EL (cell line): ENCODE measurements around the gene FRMD4A.

ENCODE experiments used
- DNase-seq: peaks from one replicate; pipeline ENCODE4 v3.0.0-alpha.2; 2016

Gene FRMD4A

DNA sequence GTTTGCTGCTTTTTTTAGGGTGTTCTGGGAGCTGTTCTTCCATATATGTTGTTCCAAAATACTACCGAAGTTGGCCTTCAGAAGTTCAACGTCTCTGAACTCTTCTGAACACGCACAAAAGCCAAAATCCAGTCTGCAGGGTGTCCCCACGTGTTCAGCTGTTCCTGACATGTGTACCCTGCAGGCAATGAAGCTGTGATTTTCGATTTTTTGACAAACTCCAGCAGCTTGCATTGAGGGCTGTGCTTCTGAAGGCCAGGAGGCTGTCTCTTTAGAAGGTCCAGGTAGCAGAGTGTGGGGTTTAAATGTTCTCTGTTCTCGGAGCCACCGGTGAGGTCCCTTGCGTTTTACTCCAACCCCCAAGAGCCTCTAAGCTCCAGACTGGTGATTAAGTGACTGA is 598.9 kb downstream of the FRMD4A start:
- no peak for DNase-seq

DNA sequence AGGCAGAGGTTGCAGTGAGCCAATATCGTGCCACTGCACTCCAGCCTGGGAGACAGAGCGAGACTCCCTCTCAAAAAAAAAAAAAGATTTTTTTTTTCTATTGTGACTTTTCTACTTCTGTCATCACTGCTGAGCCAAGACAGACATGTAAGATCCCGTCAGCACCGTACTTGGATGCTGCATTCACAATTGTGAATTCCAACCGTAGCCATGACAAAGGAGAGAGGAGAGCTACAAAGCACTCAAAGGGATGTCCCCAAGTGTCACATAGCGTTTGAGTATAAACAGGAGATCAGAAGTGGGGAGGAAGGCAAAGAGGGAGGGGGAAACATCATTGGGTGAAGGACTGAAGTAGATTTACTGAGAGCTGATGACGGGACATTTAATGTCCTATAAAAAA is 599.8 kb downstream of the FRMD4A start:
- DNase-seq = no peak

DNA sequence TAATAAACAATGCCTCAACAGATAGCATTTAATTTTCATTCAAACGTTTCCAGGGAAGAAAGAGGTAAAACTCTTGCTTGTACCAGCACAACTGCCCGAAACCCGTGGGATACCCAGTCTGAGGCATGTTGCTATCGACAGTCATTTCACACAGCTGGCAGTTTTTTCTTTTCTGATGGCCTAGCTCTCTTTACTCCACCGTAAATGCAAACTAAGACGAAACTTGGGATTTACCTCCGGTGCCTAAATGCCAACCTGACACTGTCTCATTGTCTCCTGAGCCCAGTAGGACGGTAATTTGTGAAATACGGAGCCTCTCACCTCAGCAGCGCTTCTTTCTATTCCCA is 600.4 kb downstream of the FRMD4A start:
- no peak for DNase-seq

DNA sequence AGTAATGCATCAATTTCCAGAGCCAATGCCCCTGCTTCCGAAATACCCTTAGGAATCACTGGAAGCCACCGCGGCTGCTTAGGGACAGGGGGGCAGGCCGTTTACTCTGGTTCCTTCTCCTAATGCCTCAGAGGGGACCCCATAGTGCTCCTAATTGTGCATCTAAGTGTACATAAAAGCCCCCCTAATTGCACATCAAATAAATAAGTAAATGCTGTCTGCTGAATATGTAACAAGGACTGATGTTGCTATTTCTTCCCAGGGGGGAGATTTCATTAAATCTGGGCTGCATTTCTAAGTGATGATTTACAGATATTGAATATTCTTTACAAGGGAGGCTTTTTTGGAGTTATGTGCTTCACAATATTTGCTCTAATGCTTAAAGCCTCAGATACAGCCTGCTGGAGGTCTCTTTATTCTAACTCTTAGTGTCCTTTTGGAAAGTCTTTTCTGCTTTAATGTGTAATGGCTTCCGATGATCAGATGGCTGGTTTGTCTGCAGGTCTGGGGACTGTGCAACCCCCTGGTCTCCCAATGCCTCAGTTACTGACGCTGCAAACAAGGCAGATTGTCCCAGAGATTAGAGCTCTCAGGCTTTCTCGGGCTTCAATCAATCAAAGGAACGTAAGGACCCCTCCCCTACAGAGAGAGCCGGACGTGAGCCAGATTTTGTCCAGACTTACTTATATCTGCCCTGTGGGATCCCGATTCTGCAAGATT is 601.0 kb downstream of the FRMD4A start:
- no peak for DNase-seq

DNA sequence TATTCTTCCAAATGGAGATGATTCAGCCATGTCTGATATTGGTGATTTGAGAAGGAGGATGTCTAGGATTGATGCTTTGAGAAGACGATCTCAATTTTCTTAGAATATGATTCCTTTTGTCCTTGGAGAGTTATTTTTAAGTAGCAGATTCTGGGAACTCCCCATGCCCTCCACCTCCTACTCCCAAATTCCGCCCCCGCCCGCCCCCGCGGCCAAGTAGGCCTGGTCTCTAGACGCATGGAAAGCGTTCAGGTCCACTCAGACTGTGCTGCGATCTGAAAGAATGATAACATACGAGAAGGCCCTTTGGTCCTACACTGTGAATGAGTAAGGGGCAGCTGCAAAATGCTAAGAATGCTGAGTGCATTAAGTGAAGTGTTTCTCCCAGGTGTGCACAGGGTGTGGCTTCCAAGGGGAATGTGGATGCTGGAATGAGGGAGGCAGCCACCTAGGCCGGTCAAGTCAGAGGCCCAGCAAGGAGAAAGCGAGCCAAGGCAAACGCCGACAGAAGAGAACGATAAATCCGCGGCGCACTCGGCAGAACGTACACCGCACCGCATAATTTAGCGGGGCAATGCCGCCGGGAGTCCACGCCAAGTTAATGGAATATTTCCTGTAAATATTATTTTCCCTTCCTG is 601.7 kb downstream of the FRMD4A start:
- DNase-seq = no peak

DNA sequence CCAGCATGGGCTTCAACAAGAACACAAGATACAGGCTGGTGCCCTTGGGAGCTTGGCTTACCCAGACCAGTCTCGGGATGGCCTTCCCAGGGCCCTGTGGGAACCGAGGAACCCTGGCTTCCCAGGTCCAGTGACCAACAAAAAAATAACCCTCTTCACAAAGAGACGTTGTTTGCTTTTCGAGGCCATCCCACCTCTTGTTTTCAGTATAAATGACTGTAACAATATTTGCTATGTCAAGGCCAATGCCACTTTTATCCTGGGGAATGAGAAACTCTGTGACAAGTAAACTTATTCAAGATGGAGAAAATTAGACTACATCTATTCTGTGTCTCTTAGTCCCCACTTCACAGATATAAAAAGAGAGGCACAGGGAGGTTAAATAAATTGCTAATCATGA is 605.1 kb downstream of the FRMD4A start:
- no peak for DNase-seq

DNA sequence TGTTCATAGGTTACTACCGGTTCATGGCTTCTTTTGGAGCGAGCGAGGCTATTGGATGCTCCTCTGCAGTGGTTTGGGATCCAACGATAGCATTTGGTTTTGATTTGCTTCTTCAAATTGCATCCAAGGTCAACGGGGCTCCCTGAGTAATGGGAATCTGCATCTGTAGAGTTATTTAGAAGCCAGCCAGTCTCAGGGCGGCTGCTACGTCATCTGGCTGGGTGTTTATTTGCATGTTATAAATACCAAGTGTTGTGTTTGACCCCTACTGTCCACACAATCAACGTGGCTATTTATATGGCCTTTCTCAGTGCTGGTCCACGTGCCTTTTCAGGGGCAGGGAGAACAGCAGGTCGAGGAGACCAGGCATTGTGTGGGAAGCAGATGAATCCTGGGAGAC is 606.2 kb downstream of the FRMD4A start:
- no peak for DNase-seq

DNA sequence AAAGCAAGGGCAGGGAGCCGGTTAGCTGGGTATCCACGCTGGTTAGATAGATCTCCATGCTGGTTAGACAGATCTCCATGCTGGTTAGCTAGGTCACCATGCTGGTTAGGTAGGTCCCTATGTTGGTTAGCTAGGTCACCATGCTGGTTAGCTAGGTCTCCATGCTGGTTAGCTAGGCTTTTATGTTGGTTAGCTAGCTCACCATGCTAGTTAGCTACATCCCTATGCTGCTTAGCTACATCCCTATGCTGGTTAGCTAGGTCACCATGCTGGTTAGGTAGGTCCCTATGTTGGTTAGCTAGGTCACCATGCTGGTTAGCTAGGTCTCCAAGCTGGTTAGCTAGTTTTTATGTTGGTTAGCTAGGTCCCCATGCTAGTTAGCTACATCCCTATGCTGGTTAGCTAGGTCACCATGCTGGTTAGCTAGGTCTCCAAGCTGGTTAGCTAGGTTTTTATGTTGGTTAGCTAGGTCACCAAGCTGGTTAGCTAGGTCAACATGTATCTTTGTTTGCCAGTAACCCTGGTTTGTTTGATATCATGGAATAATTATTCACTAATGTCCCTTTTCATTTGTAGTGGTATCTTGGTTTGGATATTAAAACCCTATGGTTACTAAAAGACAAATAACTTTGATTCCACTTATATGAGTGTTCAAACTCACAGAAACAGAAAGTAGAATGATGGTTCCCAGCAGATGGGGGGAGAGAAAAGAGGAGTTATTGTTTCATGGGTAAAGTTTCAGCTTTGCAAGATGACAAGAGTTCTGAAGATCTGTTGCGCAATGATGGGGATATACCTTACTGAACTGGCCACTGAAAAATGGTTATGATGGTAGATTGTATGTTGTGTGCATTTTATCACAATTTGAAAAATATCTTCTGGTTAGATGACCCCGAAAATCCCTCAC is 607.7 kb downstream of the FRMD4A start:
- DNase-seq = no peak

DNA sequence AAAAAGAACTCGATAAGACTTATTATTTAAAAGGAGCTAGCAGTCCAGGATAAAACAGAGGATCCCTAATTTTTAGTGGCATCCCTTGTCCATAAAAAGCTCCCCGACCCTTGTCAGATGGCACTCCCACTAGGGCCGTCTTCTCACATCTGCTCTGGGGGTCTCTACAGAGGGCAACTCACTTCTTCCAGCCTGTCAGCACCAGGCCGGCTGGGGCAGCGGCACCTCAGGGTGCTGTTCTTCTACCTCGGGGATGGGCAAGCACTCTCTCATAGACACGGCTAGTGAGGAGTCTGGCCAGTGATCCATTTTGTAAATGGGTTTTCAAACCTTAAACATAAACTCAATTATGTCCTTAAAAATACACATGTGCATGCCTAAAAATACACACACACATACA is 609.2 kb downstream of the FRMD4A start:
- DNase-seq = no peak

DNA sequence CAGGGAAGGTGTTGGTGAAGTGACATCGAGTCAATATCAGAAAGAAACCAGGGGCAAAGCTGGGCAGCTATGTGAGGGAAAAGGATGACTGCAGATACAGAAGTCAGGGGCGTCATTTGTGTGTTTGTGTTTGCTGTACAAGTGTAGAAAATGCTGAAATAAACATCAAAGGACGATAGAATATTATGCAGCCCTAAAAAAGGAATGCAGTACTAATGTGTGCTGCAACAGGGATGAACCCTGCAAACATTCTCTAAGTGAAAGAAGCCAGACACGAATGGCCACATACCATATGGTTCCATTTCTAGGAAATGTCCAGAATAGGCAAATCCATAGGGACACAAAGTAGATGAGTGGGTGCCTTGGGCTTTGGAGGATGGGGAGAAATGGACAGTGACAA is 610.0 kb downstream of the FRMD4A start:
- DNase-seq = no peak

DNA sequence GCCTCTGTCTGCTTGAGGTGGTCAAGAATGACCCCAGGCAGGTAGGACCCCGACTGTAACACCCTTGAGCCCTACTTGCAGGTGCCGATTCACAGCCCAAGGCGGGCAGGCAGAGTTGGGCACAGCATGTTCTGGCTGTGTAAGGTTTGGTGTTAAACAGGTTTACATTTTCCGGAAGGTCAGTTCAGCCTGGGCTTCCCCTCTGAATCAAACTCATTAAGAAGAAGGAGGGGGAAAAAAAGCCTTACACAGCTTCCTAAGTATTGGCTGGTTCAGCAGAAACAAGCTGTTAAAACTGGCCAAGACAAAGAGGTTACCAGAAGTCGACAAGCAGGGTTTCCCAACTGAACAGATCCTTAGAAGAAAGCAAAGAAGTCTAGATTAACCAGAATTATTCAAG is 611.3 kb downstream of the FRMD4A start:
- no peak for DNase-seq

DNA sequence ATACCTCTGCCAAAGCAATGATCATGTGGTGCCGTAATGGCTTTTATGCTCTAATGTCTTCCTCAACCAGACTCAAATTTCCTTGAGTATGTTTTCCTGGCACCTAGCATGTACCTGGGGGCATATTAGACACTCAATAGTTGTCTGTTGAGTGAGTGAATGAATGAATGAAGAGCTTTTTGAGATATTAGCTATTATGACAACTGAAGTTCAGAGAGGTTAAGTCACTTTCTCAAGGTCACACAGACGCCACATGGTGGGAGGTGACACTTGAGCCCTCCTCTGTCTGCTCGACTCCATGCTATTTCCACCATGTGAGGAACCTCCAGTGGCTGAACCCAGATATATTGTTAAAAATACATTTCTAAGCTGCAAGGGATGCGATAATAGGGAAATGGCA is 611.9 kb downstream of the FRMD4A start:
- DNase-seq = no peak

DNA sequence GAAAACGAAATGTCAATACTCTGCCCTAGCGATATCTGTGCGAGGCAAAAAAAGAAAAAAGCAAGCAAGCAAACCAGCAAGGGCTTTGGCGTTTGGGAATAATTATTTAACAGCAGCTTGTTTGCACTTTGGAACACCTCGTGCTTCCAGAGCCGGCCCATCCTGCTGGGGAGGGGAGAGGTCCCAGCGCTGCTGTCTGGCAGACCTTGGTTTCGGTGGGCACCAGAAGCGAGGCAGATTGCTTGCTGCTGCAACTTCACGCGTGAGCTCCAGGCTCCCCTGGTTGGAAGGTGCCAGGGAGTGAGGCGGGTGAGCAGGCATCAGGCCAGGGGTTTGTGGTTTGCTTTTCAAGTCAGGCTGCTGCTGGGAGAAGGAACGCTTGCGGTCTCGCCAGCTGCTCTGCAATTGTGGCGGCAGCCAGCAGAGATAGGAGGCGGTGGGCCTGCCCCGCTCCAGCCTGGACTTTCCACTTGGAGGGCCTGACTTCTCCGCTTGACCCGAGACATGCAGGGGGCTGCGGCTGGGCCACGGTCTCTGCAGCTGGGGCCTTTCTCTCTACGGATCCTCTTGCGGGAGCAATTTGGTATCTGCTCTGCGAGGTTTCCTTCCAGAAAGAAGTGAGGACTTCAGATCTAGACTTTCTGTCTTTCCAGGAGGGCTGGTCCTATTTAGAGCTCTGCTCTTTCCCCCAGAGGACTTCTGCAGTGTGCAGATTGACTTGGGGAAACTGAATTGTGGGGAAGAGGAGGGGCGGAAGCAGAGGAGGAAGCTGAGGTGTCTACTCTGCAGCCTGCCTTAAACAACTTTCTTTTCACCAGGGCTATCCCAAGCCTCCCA is 612.6 kb downstream of the FRMD4A start:
- DNase-seq = peak; percentile 91

DNA sequence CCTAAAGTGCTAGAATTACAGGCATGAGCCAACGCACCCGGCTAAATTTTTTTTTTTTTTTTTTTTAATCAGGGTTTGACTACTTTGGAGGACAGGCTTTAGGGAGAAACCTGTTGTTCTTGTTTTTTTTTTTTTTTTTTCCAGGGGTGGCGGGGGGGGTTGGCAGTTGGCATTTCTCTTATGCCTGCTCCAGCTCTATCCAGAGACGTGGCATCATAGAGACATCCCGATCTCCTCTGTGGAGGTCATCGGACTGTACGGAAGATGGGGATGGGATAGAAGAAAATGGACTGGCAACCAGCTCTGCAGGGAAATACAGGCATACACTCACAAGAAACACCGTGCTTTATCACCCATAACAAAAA is 613.2 kb downstream of the FRMD4A start:
- no peak for DNase-seq

DNA sequence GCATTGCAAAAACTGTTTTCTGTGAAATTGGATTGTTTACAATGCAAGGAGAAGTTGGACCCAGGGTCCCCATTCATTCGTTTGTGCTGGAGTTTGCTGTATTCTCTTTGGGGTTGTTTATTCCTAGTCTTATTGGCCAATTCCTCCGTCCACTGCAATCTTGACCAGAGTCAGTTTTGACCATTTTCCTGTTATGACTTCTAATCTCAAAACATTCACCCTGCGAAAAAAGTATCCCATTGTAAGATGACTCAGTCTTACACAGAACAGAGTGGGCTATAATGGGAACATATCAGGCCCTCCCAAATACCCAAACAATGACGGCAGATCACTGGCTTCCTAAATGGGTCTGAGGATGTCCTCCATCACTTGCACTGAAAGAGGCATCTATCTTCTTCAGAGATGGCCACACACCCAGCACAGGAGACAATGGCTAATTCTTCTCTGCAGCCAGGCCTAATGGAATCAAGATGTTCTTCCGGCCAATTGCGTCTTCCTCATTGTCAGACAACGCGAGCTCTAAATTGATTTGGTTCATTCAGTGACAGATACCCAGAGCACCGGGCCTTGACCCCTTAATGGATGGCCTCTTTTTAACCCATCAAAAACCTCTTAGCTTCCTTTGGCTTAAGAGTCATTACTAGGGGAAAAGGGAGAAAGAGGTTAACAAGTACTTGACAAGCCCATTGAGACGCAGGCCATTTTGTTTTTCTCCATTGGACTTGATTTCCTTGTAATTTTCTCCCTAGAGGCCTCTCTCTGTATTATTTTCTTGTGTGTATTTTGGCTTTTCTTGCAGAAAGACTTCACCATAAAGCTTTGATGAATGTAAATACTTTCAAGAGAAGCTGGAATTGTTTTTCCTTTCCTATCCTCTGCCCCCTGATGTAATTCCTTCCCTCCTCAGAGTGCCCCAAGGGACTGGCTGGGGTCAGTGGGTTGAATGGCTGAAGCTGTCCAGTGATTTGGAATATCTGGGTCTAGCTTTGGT is 614.3 kb downstream of the FRMD4A start:
- peak; percentile 85 for DNase-seq

DNA sequence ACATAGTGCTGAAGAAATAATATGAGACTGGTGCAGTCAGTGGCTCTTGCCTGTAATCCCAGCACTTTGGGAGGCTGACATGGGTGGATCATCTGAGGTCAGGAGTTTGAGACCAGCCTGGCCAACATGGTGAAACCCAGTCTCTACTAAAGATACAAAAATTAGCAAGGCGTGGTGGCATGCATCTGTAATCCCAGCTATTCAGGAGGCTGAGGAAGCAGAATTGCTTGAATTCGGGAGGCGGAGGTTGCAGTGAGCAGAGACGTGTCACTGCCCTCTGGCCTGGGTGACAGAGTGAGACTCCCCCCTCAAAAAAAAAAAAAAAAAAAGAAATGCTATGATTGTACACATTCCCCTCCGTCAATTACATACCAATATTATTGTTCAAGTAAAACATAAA is 615.1 kb downstream of the FRMD4A start:
- peak; percentile 16 for DNase-seq

DNA sequence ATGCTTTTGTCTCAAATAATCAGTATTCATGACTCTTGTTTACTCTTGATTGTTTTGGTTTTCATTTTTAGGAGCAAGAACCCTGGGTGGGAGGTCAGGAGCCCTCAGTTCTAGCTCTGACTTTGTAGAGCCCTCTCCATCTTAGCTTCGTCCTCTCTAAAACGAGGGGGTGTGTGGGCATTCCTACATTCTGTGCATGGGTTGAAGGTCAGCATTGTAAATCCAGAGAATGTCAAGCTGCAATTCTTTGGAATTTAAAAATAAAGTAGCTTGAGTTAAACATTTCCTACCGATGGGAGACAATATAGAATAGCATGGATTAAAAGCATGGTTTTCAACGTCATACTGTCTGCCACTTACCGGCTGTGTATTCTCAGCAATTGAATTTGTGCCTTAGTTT is 615.6 kb downstream of the FRMD4A start:
- peak; percentile 19 for DNase-seq

DNA sequence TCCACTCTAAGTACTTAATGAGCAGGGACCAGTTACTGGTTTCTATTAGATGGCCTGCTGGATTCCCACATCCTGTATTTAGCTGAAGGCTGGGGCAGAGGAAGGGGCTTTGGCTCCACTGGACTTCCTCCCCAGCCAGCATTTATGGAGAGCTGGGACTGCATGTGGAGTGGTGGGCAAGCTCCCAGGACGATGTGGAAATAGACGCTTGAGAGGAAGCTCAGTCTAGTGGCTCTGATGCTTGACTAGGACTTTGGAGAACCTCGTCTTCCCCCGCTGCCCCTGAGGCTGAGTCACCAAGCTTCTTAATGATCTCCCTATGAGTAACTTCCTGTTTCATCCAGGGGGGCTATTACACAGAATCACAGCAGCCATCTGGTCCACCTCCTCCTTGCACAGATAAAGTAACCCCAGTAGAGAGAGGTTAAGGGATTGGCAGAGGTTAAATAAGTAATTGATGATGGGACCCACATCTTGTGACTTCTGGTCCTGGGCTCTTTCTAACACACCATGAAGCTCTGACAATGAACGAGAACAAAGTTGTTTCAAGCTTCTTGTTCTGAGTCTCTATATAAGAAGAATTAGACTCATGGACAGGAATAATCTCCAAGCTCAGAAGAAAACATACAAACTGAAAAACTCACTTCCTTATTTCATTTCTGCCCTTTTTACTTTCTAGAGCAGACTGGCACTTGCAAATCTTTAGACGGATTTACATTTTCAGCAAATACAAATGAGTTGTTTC is 617.7 kb downstream of the FRMD4A start:
- DNase-seq = peak; percentile 99

DNA sequence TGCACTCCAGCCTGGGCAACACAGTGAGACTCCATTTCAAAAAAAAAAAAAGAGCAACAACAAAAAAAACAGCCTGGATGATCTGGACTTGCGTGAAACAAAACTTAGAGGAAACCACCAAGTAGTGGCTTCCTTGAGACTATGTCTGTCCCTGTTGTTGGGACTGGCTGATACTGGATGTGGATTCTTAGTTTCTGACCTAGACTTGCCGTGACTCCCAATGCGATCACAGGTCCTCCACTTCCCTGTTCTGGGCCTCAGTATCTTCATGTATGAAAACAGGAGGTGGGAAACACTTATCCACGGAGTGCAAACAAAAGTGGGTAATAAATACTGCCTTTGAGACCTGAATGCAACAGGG is 618.3 kb downstream of the FRMD4A start:
- DNase-seq = no peak

DNA sequence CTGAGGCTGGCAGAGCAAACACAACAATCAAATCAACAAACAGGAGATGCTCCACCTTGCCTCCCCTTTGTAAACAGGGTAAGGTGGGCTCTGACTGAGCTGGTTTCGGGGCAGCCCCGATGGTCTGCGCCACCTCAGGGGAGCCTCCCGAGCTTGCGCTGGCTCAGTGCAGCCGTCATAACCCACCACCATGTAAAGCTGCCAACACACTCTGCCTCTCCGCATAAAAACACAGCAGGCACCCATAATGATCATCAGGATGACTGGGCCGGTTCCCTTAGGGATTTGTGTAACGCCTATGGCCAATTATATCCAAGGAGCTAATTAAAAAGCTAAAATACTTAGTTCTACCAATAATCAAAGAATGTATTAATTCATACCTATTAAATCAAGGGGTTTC is 619.4 kb downstream of the FRMD4A start:
- no peak for DNase-seq
